ENCODE data around the gene PRELID1.

- TF ChIP-seq ELF4 (IDR thresholded peaks at IDR 0.05) (no peak), HDGF (IDR thresholded peaks at IDR 0.05; ENCODE audit: borderline replicate concordance) (no peak), SP1 (IDR thresholded peaks at IDR 0.05) (no peak), FOXM1 (IDR thresholded peaks at IDR 0.05; ENCODE audit: borderline replicate concordance) (no peak), FOXK2 (IDR thresholded peaks at IDR 0.05) (no peak), BHLHE40 (IDR thresholded peaks at IDR 0.05; ENCODE audit: borderline replicate concordance) (no peak), ZNF384 (IDR thresholded peaks at IDR 0.05) (no peak)
Measured at GRCh38 chr5:177320879-177321278, 17.3 kb downstream of the PRELID1 start.
